ENCODE results near the gene CERS6. TPM values are rescaled to one million over a fixed set of nuclear protein-coding genes. Genes with fewer than 3 reads are reported as not detected.

Gene CERS6
- total and polyA plus RNA-seq, 2 experiments from 2014 or later, result 8.3 to 16.0 TPM

DNA sequence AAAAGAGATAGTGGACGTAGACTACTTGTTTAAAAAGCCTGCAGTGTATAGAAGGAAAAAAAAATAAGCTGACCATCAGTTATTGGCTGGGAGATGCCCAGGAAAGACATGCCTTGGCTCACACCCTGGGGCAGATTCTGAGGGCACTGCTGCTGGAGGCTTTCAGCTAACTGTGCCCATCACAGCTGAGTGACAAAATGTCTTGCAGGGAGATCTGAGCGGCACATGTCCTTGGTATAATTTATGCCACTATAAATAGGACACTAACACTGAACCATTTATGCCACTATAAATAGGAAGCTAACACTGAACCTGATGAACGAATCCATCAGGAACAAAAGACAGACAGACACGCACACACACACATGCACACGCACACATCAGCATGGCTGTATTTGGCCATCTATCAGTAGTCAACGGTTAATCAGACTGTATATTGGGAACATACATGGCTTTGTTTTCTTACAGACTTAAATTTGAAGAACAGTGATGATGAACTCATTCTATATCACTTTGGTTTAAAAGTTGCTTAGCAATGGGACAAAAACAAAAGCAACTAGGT is 278.2 kb downstream of the CERS6 start:
- in situ Hi-C loops (cut with MboI), result no loop called here
- Histone ChIP-seq H3K4me1 (ENCODE audit: insufficient read depth) (peaks cover 7% of the 10 kb centered on the region; the same call in 1 of the 2 replicates), H3K79me2 (ENCODE audit: insufficient read depth) (no peaks in the 10 kb centered on the region), H3F3A (ENCODE audit: insufficient read depth) (no peaks in the 10 kb centered on the region), H3K27ac (no peak overlapping the region), H2AFZ (no peak overlapping the region), H3K9ac (no peak overlapping the region), H3K4me2 (ENCODE audit: unreplicated experiment) (no peak overlapping the region), H3K36me3 (ENCODE audit: low read depth) (no peaks in the 10 kb centered on the region), H4K20me1 (ENCODE audit: insufficient read depth) (no peaks in the 10 kb centered on the region), H3K9me2 (ENCODE audit: insufficient read depth) (no peaks in the 10 kb centered on the region), H3K4me3 (no peak overlapping the region), H3K9me3 (ENCODE audit: low read depth) (no peaks in the 10 kb centered on the region), H3K27me3 (replicated peaks; ENCODE audit: insufficient read depth) (no peaks in the 10 kb centered on the region)
- no peak for DNase-seq
- no peak for TF ChIP-seq EZH2 (IDR thresholded peaks at IDR 0.05; ENCODE audit: insufficient read depth, poor library complexity, severe bottlenecking)
- no peak for TF ChIP-seq EZH2phosphoT487 (IDR thresholded peaks at IDR 0.05; ENCODE audit: insufficient read depth, low read depth)
- 88 to 93% methylated on average over 6 of the region's 6 CpGs for WGBS, 2 experiments (ENCODE audit: low coverage in 1 of 2, low lambda C conversion rate in 2 of 2, missing lambda C conversion rate in 2 of 2)

DNA sequence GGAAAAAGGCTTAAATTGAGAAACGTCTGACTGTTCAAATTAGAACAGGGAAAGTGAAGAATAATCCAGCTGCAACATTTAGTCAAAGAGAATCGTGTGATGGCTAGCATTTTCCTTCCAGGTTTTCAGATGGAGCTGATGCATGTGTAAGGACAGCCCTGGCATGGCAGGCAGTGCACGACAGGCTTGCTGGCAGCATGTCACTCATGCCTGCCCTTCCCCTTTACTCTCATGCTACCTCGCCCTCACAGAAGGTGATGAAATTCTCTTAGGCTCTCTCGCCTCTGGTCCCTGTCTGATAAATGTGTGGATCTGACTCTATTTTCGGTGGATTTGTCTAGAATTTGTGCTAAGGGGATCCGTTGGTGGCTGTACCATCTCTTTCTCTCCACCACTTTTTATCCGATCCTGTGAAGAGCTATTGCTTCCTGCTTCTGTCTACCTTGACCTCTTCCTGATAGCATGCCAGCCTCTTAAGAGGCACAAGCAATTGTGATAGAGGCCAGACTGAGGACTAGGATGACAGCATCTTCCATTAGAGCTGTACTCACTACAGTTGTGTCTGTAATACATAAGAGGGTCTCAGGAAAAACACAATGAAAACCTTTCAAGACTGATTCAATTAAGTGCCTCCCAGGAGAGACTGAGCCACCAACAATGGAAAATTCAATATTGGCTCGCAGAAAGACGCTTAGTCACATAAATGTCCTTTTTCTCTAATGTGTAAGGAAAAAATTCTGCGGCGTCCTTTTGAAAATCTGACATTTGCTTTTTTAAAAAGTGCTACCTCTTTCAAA is 280.8 kb downstream of the CERS6 start:
- WGBS, 2 experiments (ENCODE audit: low coverage in 1 of 2, low lambda C conversion rate in 2 of 2, missing lambda C conversion rate in 2 of 2), result 95% methylated on average over 12 of the region's 12 CpGs
- H3K9me3 ChIP-seq (ENCODE audit: low read depth), result no peaks in the 10 kb centered on the region
- no peak for DNase-seq
- no peak overlapping the region for H3K4me2 ChIP-seq (ENCODE audit: unreplicated experiment)
- H3K79me2 ChIP-seq (ENCODE audit: insufficient read depth), result no peaks in the 10 kb centered on the region
- no peaks in the 10 kb centered on the region for H4K20me1 ChIP-seq (ENCODE audit: insufficient read depth)
- H3K27me3 ChIP-seq (replicated peaks; ENCODE audit: insufficient read depth), result no peaks in the 10 kb centered on the region
- no peak overlapping the region for H3K27ac ChIP-seq
- no peak overlapping the region for H2AFZ ChIP-seq
- no peaks in the 10 kb centered on the region for H3K9me2 ChIP-seq (ENCODE audit: insufficient read depth)
- in situ Hi-C loops (cut with MboI), result no loop called here
- H3K9ac ChIP-seq, result no peak overlapping the region
- H3K4me3 ChIP-seq, result no peak overlapping the region
- H3F3A ChIP-seq (ENCODE audit: insufficient read depth), result no peaks in the 10 kb centered on the region
- H3K36me3 ChIP-seq (ENCODE audit: low read depth), result no peaks in the 10 kb centered on the region
- peaks cover 11% of the 10 kb centered on the region; the same call in 1 of the 2 replicates for H3K4me1 ChIP-seq (ENCODE audit: insufficient read depth)
- TF ChIP-seq EZH2 (IDR thresholded peaks at IDR 0.05; ENCODE audit: insufficient read depth, poor library complexity, severe bottlenecking) (no peak), EZH2phosphoT487 (IDR thresholded peaks at IDR 0.05; ENCODE audit: insufficient read depth, low read depth) (no peak)

DNA sequence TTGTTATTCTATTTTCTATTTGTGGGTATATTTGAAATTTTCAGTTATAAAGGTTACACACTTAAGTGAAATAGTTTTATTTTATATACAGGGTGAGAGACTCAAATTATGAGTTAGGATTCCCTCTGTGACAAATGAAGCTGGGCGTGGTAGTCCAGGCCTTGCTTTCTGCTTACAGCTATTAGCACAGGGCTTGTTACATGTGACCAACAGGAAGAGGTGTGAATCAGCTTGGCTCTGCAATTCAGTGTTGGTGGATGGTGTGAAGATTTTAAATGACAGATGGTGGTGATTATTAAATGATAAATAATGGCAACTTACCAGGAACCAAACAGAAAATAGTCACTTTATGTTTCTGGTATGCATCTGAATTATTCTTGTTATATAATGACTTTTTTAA is 282.0 kb downstream of the CERS6 start:
- Histone ChIP-seq H3K9me2 (ENCODE audit: insufficient read depth) (no peaks in the 10 kb centered on the region), H3K9ac (no peak overlapping the region), H3K4me3 (no peak overlapping the region), H2AFZ (no peak overlapping the region), H3K36me3 (ENCODE audit: low read depth) (no peaks in the 10 kb centered on the region), H3F3A (ENCODE audit: insufficient read depth) (no peaks in the 10 kb centered on the region), H3K27me3 (replicated peaks; ENCODE audit: insufficient read depth) (no peaks in the 10 kb centered on the region), H4K20me1 (ENCODE audit: insufficient read depth) (no peaks in the 10 kb centered on the region), H3K4me2 (ENCODE audit: unreplicated experiment) (no peak overlapping the region), H3K27ac (no peak overlapping the region), H3K79me2 (ENCODE audit: insufficient read depth) (no peaks in the 10 kb centered on the region), H3K9me3 (ENCODE audit: low read depth) (no peaks in the 10 kb centered on the region), H3K4me1 (ENCODE audit: insufficient read depth) (peaks cover 11% of the 10 kb centered on the region; the same call in 1 of the 2 replicates)
- TF ChIP-seq EZH2phosphoT487 (IDR thresholded peaks at IDR 0.05; ENCODE audit: insufficient read depth, low read depth), result no peak
- TF ChIP-seq EZH2 (IDR thresholded peaks at IDR 0.05; ENCODE audit: insufficient read depth, poor library complexity, severe bottlenecking), result no peak
- 46 to 50% methylated on average over 1 of the region's 1 CpG for WGBS, 2 experiments (ENCODE audit: low coverage in 1 of 2, low lambda C conversion rate in 2 of 2, missing lambda C conversion rate in 2 of 2)
- in situ Hi-C loops (cut with MboI), result no loop called here
- peak; percentile 62 for DNase-seq

DNA sequence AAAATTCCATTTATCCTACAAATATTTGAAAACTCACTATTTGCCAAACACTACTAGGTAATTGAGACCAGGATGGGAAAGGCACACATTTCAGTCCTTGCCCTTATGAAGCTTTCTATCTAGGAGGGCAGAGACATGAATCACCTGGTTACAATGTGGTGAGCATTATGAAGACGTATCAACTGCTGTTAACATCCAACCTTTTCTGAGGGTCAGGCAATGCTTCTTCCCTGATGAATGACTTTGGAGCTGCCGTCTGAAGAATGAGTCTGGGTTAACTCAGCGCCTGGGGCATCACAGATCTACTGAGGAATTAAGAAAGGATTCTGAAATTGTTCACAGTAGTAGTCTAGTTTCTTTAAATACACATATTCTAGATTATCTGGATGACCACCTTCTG is 284.3 kb downstream of the CERS6 start:
- Histone ChIP-seq H3K36me3 (ENCODE audit: low read depth) (no peaks in the 10 kb centered on the region), H3K4me1 (ENCODE audit: insufficient read depth) (peaks cover 11% of the 10 kb centered on the region; the same call in 1 of the 2 replicates), H3K9me2 (ENCODE audit: insufficient read depth) (no peaks in the 10 kb centered on the region), H3K9me3 (ENCODE audit: low read depth) (no peaks in the 10 kb centered on the region), H4K20me1 (ENCODE audit: insufficient read depth) (no peaks in the 10 kb centered on the region), H3K4me2 (ENCODE audit: unreplicated experiment) (no peak overlapping the region), H3K79me2 (ENCODE audit: insufficient read depth) (no peaks in the 10 kb centered on the region), H3K9ac (no peak overlapping the region), H3F3A (ENCODE audit: insufficient read depth) (no peaks in the 10 kb centered on the region), H3K27me3 (replicated peaks; ENCODE audit: insufficient read depth) (no peaks in the 10 kb centered on the region), H2AFZ (no peak overlapping the region), H3K4me3 (no peak overlapping the region), H3K27ac (no peak overlapping the region)
- in situ Hi-C loops (cut with MboI), result no loop called here
- DNase-seq, result peak; percentile 22
- 76 to 78% methylated on average over 3 of the region's 3 CpGs for WGBS, 2 experiments (ENCODE audit: low coverage in 1 of 2, low lambda C conversion rate in 2 of 2, missing lambda C conversion rate in 2 of 2)
- no peak for TF ChIP-seq EZH2phosphoT487 (IDR thresholded peaks at IDR 0.05; ENCODE audit: insufficient read depth, low read depth)
- TF ChIP-seq EZH2 (IDR thresholded peaks at IDR 0.05; ENCODE audit: insufficient read depth, poor library complexity, severe bottlenecking), result no peak
